Stimulated activated CD4-positive, alpha-beta T cell treated with anti-CD3 and anti-CD28 coated beads, Interleukin-4, amount 100 ng/mL, for 4 hours (primary cell): ENCODE data around the gene GALR3.

Experiments used
- DNase-seq, 2 experiments: peaks; one replicate each; pipeline ENCODE4 v3.0.0-alpha.2; 2020

Gene GALR3

DNA sequence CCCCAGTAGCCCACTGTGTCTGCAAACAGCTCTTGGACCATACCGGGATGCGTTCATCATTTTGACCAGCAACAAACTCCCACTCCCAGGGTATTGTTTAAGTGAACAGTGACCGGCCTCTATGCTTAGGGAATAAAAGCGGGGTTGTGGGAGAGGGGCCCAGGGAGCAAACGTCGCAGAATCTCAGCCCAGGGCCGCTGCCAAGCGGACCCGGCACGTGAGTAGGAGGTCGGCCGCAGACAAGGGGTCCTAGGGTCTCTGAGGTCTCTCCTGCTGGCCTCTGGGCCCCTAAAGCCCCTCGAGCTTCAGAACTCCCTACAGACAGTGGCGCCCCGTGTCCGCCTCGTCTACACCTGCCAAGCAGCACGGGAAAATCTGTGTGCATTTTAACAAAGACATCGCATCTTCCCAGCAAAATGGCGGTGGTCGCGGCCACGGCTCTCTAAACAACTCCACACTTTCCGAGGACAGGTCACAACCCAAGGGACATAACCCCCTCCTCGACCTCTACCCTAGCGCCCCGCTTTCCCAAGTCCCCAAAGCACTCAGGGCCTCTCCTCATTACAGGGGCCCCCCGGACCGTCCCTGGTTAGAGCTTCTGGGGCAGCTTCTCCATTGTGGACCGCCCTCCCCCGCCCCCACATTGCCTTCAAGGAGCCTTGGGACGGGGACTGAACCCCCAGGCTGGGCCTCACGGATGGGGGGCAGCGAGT is 19.4 kb upstream of the GALR3 start:
- DNase-seq, result no peak

DNA sequence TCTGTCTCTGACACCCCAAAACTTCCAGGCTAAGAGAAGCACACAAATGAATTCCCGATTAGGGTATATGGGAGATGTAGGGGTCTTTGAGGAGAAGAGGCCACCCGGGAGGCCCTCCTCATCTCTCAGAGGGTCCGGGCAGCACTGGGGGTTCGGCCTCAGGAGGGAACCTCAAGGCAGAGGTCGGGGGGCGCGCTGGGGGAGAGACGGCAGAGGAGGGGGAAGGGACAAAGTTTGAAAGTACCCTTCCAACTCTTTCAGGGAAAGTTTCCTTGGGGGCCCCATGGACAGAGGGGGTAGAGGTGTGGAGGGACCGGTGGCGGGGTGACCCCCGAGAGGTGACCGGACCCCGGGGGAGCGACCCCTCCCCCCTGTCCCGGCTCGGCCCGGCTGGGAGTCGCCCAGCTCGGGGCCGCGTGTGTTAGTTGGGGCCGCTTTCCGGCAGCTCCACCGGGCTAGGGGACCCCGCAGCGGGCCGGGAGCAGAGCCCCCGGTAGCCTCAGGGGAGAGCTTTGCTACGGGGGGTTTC is 18.8 kb upstream of the GALR3 start:
- DNase-seq, result no peak

DNA sequence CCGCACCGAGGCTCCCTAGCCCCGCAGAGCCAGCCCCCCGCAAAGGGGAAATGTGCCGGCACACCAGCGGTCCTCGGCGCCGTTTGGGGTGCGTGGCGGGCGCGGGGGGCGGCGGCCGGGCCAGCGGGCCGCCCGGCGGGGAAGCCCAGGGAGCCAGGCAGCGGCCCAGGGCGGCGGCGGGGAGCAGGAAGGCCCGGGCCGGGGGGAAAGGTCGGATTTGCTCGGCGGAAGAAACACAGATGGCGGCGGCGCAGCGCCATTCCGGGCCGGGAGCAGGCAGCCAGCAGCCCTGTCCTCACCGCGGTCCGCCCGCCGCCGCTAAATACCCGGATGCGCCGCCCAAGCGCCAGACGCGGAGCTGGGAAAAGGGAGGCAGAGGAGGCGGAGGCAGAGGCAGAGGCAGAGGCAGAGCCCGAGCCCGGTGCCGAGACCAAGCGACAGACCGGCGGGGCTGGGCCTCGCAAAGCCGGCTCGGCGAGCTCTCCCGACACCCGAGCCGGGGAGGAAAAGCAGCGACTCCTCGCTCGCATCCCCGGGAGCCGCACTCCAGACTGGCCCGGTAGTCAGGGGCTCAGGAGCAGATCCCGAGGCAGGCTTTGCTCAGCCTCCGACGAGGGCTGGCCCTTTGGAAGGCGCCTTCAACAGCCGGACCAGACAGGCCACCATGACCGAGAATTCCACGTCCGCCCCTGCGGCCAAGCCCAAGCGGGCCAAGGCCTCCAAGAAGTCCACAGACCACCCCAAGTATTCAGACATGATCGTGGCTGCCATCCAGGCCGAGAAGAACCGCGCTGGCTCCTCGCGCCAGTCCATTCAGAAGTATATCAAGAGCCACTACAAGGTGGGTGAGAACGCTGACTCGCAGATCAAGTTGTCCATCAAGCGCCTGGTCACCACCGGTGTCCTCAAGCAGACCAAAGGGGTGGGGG is 18.0 kb upstream of the GALR3 start:
- peak; percentile 52 to 72 for DNase-seq

DNA sequence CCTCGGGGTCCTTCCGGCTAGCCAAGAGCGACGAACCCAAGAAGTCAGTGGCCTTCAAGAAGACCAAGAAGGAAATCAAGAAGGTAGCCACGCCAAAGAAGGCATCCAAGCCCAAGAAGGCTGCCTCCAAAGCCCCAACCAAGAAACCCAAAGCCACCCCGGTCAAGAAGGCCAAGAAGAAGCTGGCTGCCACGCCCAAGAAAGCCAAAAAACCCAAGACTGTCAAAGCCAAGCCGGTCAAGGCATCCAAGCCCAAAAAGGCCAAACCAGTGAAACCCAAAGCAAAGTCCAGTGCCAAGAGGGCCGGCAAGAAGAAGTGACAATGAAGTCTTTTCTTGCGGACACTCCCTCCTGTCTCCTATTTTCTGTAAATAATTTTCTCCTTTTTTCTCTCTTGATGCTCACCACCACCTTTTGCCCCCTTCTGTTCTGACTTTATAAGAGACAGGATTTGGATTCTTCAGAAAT is 17.3 kb upstream of the GALR3 start:
- DNase-seq, result no peak

DNA sequence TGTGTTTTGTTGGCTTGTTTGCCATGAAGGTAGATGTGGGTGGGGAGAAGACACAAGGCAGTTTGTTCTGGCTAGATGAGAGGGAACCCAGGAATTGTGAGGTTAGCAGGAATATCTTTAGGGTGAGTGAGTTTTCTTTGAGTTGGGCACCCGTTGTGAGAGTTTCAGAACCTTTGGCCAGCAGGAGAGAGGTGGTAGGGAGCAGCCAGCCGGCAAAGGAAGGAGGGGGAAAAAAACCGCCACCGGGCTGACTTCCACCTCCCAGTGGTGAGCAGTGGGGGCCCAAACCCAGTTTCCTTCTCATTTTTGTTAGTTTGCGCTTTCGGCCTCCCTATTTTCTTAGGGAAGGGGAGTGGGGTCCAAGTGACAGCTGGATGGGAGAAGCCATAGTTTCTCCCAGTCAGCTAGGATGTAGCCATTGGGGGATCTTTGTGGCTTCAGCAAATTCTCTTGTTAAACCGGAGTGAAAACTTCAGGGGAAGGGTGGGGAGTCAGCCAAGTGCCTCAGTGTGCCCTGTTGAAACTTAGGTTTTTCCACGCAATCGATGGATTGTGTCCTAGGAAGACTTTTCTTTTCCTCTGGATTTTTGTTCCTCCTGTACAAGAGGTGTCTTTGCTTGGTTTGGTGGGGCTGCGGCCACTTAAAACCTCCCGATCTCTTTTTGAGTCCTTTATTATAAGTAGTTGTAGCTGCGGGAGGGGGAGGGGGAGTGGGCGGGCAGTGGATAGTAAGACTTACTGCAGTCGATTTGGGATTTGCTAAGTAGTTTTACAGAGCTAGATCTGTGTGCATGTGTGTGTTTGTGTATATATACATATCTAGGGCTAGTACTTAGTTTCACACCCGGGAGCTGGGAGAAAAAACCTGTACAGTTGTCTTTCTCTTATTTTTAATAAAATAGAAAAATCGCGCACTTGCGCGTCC is 16.5 kb upstream of the GALR3 start:
- DNase-seq, result no peak

DNA sequence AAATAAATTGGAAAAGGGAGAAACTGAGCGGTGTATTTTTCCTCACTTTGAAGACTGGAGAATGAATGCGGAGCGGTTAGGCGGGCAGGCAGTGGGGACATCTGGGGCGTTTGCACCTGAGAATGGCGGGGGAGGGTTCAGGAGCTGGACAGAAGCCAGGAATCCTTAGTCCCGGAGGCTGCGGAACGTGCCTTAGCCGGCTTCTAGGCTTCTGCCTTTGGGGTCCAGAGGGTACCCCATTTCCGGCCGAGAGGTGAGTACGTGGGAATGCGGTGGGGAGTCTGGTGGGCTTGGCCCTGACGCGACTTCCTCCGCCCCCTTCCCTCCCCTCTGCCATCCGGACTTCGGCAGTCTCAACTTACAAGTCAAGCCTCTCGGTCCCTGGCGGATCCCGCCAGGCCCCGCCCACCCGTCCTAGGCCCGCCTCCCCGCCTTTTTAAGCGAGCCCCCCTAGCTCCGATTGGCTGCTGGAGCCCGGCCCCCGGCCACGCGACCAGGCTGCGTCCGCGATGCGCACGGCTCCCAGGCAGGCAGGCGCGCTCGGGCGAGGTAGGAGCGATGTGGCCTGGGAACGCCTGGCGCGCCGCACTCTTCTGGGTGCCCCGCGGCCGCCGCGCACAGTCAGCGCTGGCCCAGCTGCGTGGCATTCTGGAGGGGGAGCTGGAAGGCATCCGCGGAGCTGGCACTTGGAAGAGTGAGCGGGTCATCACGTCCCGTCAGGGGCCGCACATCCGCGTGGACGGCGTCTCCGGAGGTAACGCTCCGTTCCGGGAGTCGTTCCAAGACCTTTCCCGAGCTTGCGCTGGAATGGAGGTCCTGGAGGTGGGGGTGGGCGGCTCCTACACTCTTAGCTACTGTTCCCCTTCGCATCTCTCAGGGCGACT is 15.5 kb upstream of the GALR3 start, which contains the start of gene GCAT:
GCAT (plus strand) TSS at position 525 of the 884 bp plus-strand sequence; CDS start at position 559, 34 bp downstream.
- peak; percentile 84 to 91 for DNase-seq

DNA sequence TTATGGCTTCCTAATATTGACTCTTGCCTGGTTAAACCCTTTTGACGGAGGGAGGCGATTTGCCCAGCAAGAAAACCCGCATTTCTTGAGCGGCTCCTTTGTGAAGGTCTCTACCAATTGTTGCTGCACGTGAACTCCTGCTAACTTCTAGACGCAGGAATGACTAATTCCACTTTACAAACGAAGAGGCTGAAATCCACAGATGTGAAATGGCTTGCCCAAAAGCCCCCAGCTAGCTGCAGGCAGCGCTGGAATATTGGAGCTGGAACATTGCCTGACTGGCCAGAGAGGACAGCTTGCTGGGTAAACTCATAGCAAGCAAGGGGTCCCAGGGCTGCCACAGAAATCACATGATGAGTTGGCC is 14.9 kb upstream of the GALR3 start:
- no peak for DNase-seq

DNA sequence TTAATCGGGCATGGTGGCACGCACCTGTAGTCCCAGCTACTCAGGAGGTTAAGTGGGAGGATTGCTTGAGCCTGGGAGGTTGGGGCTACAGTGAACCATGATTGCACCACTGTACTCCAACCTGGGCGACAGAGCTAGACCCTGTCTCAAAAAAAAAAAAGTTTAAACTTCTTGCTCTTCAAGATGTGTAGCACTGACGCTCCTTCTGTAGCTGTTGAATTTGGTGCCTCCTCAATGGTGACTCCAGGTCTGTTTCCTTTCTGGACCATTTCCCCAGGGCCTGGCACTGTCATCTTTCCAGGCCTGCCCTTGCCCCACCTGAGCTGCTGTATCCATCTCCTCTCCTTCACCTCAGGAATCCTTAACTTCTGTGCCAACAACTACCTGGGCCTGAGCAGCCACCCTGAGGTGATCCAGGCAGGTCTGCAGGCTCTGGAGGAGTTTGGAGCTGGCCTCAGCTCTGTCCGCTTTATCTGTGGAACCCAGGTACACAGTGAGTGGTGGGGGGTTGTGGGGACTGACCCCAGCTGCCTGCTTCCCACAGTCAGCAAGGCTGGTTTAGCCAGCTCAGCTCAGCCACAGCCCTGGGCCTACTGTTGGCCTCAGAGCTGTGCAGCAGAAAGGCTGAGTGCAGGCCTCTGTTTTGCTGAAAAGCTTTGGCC is 13.4 kb upstream of the GALR3 start:
- DNase-seq, result no peak

DNA sequence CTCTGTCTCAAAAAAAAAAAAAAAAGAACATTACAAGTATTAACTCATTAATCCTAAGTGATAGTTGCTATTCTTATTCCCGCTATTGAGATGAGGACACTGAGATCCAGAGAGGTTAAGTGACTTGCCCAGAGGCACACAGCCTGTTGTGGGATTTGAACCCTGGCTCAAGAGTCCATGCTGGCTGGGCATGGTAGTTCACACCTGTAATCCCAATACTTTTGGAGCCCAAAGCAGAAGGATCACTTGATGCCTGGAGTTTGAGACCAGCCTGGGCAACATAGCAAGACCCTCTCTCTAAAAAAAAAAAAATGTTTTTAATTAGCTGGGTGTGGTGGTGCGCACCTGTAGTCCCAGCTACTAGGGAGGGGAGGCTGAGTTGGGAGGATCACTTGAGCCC is 11.3 kb upstream of the GALR3 start:
- no peak for DNase-seq

DNA sequence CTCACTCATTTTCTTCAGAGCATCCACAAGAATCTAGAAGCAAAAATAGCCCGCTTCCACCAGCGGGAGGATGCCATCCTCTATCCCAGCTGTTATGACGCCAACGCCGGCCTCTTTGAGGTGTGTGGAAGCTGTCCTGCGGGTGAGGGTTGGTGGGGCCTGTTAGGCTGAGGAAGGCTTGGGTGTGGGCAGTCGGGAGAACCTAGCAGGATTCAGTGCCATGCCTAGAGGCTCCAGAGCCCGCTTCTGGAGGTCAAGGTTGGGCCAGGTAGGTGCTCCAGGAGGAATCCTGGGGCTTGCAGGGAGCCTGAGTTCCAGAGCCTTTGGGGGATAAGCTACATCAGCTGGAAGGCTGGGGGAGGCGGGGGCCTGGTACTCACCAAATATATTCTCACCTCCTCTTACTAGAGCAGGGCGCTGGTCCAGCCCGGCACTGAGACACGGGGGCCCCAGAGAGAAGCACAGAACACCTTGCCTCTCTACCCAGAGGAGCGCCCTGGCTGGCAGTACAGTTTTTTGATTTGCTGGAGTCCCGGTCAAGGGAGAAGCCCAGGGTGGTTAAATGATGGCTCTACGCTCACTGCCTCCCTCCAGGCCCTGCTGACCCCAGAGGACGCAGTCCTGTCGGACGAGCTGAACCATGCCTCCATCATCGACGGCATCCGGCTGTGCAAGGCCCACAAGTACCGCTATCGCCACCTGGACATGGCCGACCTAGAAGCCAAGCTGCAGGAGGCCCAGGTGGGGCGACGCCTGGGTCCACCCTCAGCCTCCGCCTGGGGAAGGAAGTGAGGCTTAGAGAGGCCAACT is 10.1 kb upstream of the GALR3 start:
- DNase-seq, result no peak

DNA sequence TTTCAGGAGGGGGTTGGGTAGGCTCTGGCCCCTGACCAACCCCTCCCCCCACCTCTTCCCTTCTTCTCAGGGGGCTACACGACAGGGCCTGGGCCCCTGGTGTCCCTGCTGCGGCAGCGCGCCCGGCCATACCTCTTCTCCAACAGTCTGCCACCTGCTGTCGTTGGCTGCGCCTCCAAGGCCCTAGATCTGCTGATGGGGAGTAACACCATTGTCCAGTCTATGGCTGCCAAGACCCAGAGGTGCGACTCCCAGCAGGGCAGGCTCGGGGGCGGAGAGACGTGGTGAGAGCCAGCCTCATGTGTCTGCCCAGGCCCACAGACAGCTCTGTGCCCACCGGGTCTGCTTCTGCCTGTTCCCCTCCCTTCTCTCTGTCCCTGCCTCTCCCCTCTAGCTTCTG is 7.6 kb upstream of the GALR3 start:
- DNase-seq, result no peak

DNA sequence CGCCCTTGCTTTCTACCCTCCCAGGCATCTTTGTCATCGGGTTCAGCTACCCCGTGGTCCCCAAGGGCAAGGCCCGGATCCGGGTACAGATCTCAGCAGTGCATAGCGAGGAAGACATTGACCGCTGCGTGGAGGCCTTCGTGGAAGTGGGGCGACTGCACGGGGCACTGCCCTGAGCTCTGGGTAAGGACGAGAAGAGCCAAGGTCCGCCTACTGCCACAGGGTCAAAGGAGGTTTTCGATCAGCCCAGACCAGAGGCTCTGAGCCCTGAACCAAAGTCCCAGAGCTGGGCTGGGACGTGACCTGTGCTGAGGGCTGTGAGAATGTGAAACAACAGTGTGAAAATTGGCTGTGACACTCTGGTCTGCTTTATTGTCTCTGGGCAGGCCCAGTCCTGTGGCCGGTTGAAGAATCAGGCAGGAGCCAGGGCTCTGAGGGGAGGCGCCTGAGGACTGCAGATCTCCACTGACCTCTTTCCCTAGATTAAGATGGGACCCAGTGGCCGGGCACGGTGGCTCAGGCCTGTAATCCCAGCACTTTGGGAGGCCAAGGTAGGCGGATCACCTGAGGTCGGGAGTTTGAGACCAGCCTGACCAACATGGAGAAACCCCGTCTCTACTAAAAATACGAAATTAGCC is 6.5 kb upstream of the GALR3 start:
- no peak for DNase-seq

DNA sequence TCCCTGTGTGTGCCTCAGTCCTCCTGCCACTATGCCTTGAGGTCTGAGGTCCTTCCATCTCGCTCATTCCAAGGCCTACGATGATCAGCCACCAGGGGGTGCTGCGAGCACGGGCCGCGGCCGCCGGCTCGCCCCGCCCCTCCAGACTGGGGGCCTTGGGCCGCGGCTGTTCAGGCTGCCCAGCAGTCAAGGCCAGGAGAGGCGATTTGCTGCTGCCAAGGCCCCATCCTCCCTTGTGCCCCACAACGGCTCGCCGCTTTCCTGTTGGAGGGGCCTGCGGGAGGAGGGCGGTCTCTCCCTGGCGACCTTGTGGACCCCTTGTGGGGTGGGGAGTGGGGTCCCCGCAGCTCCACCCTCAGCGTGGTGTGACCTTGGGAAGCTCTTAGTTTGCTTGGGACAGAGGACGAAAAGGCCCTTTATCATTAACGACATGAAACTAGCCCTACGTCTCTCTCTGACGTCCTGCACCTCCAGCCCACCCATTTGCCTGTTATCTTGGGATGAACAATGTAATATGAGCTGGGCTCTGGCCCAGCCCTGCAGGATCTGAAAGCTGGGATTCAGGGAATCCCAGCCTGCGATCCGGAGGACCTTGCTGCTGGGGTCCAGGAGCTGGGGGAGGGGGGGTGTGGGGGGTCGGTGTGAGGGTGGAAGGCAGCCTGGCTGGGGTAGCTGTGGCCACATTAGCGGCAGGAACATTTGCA is 5.3 kb upstream of the GALR3 start:
- DNase-seq, result peak; percentile 73 to 87

DNA sequence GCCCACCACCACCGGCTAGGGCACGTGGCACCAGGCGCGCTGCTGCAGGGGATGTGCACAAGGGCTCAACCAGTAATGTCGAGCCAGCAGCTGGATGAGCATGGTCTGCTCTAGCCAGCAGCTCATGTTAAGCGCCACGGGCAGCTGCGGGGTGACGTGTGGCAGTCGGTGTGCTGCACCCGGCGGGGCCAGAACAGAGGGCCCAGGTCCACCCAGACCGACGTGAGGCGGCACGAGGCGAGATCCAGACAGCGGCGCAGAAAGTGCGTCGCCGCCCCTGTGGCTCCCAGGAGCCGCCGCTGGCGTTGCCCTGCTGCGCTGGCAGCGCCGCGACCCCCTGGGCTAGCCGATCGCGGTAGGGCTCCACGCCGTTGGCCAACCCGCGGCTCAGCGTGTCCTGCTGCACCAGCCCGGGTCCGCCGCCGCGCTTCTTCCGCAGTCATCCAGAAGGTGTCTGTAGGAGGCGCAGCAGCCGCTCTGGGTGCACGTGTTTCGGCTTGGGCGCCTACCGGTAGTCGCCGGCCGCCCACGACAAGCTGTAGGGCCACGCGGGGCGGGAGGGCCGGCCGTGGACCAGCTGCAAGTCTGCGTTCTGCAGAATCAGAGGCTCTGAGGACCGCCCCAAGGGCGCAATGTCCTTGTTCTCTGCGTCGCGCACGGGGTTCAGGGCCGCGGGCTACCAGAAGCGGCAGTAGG is 4.6 kb upstream of the GALR3 start:
- DNase-seq, result peak; percentile 56 to 68

DNA sequence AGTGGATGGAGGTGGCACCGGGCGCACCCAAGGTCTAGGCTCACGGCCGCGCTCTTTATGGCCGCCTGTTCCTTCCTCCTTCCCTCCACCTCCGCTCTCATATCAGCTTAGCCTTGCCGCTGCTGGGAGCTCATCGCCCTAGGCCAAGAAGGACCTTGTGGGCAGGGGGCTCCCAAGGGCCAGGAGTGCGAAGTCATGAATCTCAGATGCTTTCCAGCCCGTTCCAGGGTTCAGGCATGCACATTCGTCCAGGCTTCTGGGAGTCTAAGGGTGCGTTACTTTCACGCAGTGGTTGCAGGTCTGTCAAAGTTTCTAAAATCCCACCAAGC is 4.1 kb upstream of the GALR3 start:
- no peak for DNase-seq

DNA sequence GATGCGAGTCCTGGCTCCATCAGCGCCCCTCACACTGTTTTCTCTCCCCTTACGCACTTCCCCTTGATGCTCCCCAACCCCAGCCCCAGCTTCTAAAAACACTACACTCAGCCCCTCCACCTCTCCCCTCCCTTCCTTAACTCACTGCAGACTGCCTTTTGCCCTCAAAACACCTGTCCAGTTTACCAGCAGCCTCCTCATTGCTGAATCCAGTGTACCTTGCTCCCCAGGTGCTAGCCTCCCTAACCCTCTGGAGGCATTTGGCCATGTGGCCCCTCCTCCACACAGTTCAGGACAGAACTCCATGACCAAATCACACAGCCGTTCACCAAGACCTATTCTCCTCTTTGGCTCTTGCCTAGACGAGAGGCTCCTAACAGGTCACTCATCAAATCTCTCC is 2.8 kb upstream of the GALR3 start:
- no peak for DNase-seq

DNA sequence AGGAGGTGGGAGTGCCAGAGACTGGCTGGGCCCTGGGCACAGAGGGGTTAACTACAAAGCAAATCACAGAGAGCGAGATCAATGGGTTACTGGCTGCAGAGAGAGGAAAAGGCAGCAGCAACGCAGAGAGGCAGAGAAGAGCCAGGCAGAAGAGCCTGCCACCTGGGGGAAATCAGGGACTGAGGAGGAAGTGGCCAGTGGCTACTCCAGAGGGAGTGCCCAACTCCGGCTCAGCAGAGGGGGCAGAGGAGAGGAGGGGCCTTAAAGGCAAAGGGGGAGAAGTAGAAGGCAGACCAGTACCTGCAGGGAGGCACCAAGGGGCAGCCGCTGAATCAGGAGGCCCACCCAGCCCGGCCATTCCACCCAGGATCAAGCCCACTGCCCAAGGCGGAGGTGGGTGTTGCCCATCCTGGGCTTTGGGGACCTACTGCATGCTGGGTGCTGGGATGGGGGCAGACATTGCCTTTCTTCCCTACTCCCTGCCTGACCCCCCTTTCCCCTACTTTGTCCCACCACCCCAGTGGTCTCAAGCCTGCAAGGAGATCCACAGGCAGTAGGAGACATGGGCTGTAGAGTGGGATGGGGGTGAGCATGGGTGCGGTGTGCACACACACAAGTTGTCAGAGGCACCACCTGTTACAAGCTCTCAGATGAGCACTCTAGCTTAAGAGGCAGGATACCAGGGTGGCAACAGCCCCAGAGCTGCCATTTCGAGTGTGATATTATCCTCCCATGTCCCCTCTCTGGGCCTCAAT is 926 bp upstream of the GALR3 start:
- no peak for DNase-seq
